AG08396 (cell line): ENCODE measurements around the gene MTRF1L.
A peak's percentile ranks its signal among the peaks of the same experiment; 100 is the strongest.

Experiments
- DNase-seq: peaks from one replicate; pipeline ENCODE4 v3.0.0; 2012; ENCODE audit warnings: low spot score, mixed read lengths

MTRF1L gene

GRCh38 chr6:153002613-153003365 lies at the start of gene MTRF1L:
Gene MTRF1L, minus strand, starts transcription at chr6:153002709. Its CDS starts 24 bp downstream, at chr6:153002685.
- peak; percentile 95 for DNase-seq

- DNase-seq: no peak
Measured at GRCh38 chr6:153051801-153052200, 49.3 kb upstream of the MTRF1L start.

GRCh38 chr6:153048631-153049030 lies 46.1 kb upstream of the MTRF1L start:
- no peak for DNase-seq

- no peak for DNase-seq
Measured at GRCh38 chr6:153047386-153047785, 44.9 kb upstream of the MTRF1L start.

- DNase-seq: no peak
Measured at GRCh38 chr6:153045271-153045670, 42.8 kb upstream of the MTRF1L start.

- DNase-seq: no peak
Measured at GRCh38 chr6:153044295-153044694, 41.8 kb upstream of the MTRF1L start.

GRCh38 chr6:153043719-153044118 lies 41.2 kb upstream of the MTRF1L start:
- no peak for DNase-seq

- DNase-seq: peak; percentile 15
Measured at GRCh38 chr6:153038378-153039057, 36.0 kb upstream of the MTRF1L start.

- DNase-seq: no peak
Measured at GRCh38 chr6:153034139-153034538, 31.6 kb upstream of the MTRF1L start.

- DNase-seq: peak; percentile 18
Measured at GRCh38 chr6:153032255-153032882, 29.9 kb upstream of the MTRF1L start.

- no peak for DNase-seq
Measured at GRCh38 chr6:153031335-153031955, 28.9 kb upstream of the MTRF1L start.

- no peak for DNase-seq
Measured at GRCh38 chr6:153028963-153029362, 26.5 kb upstream of the MTRF1L start.

GRCh38 chr6:153028286-153028685 lies 25.8 kb upstream of the MTRF1L start:
- DNase-seq: peak; percentile 5

- DNase-seq: no peak
Measured at GRCh38 chr6:153027480-153027879, 25.0 kb upstream of the MTRF1L start.

- no peak for DNase-seq
Measured at GRCh38 chr6:153024709-153025017, 22.2 kb upstream of the MTRF1L start.

- peak; percentile 44 for DNase-seq
Measured at GRCh38 chr6:153023977-153024708, 21.6 kb upstream of the MTRF1L start.

GRCh38 chr6:153018355-153018754 lies 15.8 kb upstream of the MTRF1L start:
- DNase-seq: no peak

- DNase-seq: no peak
Measured at GRCh38 chr6:153016846-153017245, 14.3 kb upstream of the MTRF1L start.

- DNase-seq: no peak
Measured at GRCh38 chr6:153015094-153015640, 12.7 kb upstream of the MTRF1L start.

GRCh38 chr6:153013438-153013837 lies 10.9 kb upstream of the MTRF1L start:
- DNase-seq: no peak

GRCh38 chr6:153012856-153013255 lies 10.3 kb upstream of the MTRF1L start:
- peak; percentile 4 for DNase-seq

GRCh38 chr6:153003366-153003690 lies 819 bp upstream of the MTRF1L start:
- peak; percentile 18 for DNase-seq
